ENCODE results near the gene GASK1A. TPM values are rescaled to one million over a fixed set of nuclear protein-coding genes. Genes with fewer than 3 reads are reported as not detected.
A peak's percentile ranks its signal among the peaks of the same experiment; 100 is the strongest.

GASK1A gene
- total RNA-seq, 1 experiment from 2014 or later: 5.4 TPM

DNA sequence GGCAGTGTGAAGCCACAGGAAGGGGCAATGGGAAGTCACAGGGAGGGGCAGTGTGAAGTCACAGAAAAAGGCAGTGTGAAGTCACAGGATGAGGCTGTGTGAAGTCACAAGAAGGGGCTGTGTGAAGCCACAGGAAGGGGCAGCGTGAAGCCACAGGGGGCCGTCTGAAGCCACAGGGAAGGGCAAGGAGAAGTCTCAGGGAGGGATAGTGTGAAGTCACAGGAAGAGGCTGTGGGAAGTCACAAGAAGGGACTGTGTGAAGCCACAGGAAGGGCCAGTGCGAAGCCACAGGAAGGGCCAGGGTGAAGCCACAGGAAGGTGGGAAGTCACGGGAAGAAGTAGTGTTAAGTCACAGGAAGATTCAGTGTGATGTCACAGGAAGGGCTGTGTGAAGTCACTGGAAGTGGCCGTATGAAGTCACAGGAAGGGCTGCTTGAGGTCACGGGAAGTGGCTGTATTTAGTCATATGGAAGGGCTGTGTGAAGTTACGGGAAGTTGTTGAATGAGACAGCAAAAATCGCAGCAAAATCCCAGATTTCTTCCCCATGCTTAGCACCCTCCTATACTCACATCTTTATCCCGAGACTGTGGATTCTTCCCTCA, 38.6 kb downstream of the GASK1A start:
- H3T11ph ChIP-seq (ENCODE audit: low read length): no peak overlapping the region
- H3K23me2 ChIP-seq (ENCODE audit: insufficient read length, low read depth, low read length, poor library complexity, severe bottlenecking): no peaks in the 10 kb centered on the region
- H2BK20ac ChIP-seq (ENCODE audit: low read depth, low read length, poor library complexity, severe bottlenecking): no peak overlapping the region
- H3K9me3 ChIP-seq (ENCODE audit: control insufficient read depth, low read depth, low read length): no peaks in the 10 kb centered on the region
- peaks cover 2% of the 10 kb centered on the region; the same call in 1 of the 2 replicates for H3K27me3 Mint-ChIP-seq (ENCODE audit: low read depth)
- no peak for DNase-seq
- H3K27ac Mint-ChIP-seq: no peak overlapping the region
- no peak overlapping the region for H3K4ac ChIP-seq (ENCODE audit: low read depth, low read length)
- no peak overlapping the region for H2BK120ac ChIP-seq (ENCODE audit: low read depth, low read length, poor library complexity, severe bottlenecking)
- no peak overlapping the region for H3K4me2 ChIP-seq (ENCODE audit: insufficient read depth, insufficient read length, low read length)
- no peak overlapping the region for H2BK15ac ChIP-seq (ENCODE audit: low read depth, low read length)
- no peak overlapping the region for H4K5ac ChIP-seq (ENCODE audit: insufficient read length, low read depth, low read length)
- no peak overlapping the region for H4K91ac ChIP-seq (ENCODE audit: insufficient read length, low read depth, low read length)
- no peak overlapping the region for H3K23ac ChIP-seq (ENCODE audit: insufficient read length, low read depth, low read length)
- H3K36me3 Mint-ChIP-seq (ENCODE audit: insufficient read depth in 1 of 3, low read depth in 3 of 3): peaks cover 0 to 2% (median 0%) of the 10 kb centered on the region in 3 experiments; a peak in 1 of 7 replicates
- H3K4me3 Mint-ChIP-seq: no peak overlapping the region
- no CpG with 5 or more reads among the region's 9 CpGs for WGBS (ENCODE audit: extremely low coverage, insufficient read length, low lambda C conversion rate)
- H3K9ac ChIP-seq (ENCODE audit: extremely low read depth, insufficient read length, low read length): no peak overlapping the region
- no peak overlapping the region for H2AFZ ChIP-seq (ENCODE audit: low read length)
- H3K79me1 ChIP-seq (ENCODE audit: insufficient read depth, low read depth, low read length, poor library complexity, severe bottlenecking): no peaks in the 10 kb centered on the region
- H2BK12ac ChIP-seq (ENCODE audit: insufficient read length, low read depth, low read length): no peak overlapping the region
- no peak overlapping the region for H3K27ac ChIP-seq (ENCODE audit: insufficient read length, low read depth, low read length)
- no peak overlapping the region for H3K14ac ChIP-seq (ENCODE audit: insufficient read depth, low read length)
- H4K8ac ChIP-seq (replicated peaks; ENCODE audit: insufficient read length, low read depth, low read length): no peak overlapping the region
- H4K20me1 ChIP-seq (ENCODE audit: control insufficient read depth, insufficient read depth, insufficient read length): no peaks in the 10 kb centered on the region
- H2AK5ac ChIP-seq (ENCODE audit: insufficient read length, low read length): no peak overlapping the region
- H3K9me3 Mint-ChIP-seq: peaks cover 0 to 2% of the 10 kb centered on the region in 2 experiments; a peak in 2 of 5 replicates
- H3K18ac ChIP-seq (ENCODE audit: insufficient read length, low read depth, low read length): peak overlapping the region; percentile 14
- no peak overlapping the region for H2BK5ac ChIP-seq (ENCODE audit: insufficient read length, low read length)
- no peak for TF ChIP-seq CTCF (conservative IDR thresholded peaks at IDR 0.05)
- H3K56ac ChIP-seq (ENCODE audit: insufficient read length, low read depth, low read length): no peak overlapping the region
- H3K4me1 ChIP-seq (ENCODE audit: insufficient read depth, low read length): no peaks in the 10 kb centered on the region
- no peaks in the 10 kb centered on the region for H3K79me2 ChIP-seq (ENCODE audit: insufficient read depth, low read length)
- no peaks in the 10 kb centered on the region for H3K27me3 ChIP-seq (ENCODE audit: insufficient read depth, low read length)
- no peaks in the 10 kb centered on the region for H3K4me1 Mint-ChIP-seq

All from H9 (cell line).